ENCODE results near the gene CEP290.
"Not testable (repeated sequence)": the region's sequence is repeated elsewhere in the genome, so short reads cannot be mapped to it uniquely, and the experiment has no call there.

The CEP290 gene

DNA sequence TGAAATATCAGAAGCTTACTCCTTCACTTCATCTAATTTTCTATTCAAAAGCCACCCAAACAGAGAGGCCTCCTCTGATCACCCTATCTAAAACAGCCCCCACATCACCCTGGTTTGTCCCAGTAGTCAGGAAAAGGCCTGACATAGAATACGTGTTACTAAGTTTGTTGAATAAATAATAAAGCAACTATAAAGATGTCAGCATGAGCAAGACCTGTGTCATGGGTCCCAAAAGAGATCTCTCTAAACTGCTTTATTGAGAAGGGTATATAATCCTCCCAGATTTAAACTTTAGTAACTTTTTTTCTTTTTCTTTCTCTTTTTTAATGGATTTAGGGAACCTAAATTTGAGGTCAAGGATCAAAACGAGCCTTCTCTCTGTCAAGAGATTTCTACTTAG lies 85.3 kb downstream of the CEP290 start:
- DNase-seq (ENCODE audit: low read depth): no peak

DNA sequence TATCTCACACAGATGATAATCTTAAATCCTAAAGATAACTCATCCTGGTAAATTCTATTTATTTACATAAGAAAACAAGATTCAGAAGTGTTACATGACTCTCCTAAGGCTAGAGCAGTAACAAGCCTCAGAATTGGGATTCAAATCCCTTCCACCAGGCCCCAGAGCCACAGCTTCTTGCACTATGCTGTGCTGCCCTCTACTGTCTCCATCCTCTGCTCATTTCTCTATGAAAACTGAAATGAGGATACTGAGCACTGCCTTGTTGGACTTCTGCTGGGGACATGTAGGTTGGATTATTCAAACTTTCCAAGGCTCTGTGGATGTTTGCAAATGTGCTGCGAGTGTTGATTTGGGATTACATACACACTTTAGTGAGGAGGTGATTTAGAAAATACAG lies 89.2 kb downstream of the CEP290 start:
- no peak for DNase-seq (ENCODE audit: low read depth)

DNA sequence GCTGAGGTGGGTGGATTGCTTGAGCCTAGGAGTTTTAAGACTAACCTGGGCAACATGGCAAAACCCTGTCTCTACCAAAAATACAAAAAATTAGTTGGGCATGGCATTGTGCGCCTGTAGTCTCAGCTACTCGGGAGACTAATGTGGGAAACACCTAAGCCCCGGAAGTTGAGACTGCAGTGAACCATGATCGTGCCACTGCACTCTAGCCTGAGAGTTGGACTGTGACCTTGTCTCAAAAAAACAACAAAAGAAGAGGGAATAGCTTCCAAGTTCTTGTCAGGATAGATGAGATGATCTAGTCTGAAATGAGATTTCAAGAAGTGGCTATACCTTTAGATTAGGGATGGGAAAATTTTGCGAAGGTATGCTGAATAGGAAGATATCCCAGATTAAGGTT lies 97.9 kb downstream of the CEP290 start:
- no peak for DNase-seq (ENCODE audit: low read depth)

DNA sequence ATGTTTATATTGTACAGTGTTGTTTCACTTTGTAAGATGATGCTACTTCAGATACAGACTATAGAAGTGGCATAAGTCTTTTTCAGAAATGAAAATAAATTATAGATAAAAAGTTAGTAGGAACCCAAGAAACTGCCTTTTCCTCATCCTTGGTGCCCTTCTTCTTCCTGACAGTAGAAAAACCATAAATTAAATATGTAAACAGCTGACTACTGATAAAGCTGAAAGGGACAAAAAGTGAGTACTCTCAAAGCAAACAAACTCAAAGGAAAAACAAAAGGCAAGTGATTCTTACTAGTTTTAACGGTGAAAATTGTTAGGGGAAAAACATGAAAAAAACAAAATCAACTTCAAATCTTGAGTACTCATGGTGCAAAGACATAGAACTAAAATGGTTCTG lies 104.1 kb downstream of the CEP290 start:
- DNase-seq (ENCODE audit: low read depth): no peak

DNA sequence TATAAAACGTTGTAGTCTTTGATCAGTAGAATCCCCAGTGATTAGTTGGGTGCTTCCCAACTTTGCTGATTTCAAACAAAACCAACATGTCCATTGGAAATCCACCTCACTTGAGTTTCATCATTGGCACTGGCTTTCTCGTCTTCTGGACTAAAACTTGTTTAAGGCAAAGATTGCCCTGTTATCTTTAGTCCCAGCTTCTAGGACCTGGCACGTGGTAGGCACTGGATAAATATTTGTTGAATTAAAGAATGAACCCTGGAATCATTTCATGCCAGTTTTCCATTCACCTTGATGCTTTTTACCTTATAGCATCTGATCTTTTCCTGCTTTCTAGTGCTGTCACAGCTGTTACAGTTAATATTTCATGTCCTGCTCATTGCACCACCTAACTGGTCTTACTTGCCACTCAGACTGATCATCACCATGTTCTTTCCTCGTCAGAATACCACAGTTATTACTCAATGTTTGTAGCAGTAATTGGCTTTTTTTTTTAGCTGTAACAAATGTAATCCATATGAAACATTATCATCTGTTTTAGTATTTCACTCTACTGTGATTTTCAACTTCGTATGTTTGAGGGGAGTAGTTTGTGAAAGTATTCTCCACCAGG lies 105.4 kb downstream of the CEP290 start:
- no peak for DNase-seq (ENCODE audit: low read depth)

DNA sequence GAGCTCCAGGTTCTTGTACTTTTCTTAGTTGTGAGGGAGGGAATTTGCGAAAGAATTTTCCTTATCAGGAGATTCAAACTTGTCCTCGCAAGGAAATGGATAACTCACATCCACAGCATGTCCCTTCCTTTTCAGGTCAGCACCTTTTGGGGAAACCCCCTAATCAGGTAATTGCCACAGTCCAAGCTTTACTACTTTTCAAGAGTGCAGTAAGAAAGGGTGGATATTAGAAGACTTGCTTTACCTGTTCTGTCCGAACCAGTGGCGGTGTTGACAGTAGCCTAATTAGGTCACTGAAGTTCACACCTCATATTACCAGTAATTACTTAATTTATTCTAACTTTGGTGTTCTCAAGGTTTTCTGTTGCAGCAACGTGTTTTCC lies 106.0 kb downstream of the CEP290 start:
- DNase-seq (ENCODE audit: low read depth): no peak

DNA sequence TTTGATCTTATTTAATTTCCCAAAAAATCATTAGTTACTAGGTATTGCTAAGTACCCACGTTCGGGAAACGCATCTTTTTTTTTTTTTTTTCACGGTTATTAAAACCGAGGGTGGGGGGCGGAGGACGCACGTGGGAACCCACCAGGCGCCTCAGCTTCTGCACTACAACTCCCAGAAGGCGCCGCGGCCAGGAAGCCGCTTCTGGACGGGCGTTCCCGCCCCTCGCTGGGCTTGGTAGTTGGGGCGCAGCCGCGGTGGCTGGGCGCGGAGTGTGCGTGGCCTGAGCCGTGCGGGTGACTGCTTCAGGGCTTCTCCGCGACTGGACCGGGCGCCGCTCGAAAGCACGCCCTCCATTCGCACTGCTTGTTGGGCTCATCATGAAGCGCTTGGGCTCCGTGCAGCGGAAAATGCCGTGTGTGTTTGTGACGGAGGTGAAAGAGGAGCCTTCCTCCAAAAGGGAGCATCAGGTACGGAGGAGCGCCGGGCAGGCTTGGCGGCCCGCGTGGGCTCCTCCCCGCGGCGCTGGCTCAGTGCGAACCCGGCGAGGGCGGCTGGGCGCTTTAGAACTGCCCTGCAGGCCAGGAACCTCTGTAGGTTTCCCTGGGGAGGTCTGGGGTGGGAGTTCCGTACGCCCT lies 106.5 kb downstream of the CEP290 start:
- peak; percentile 85 for DNase-seq (ENCODE audit: low read depth)

DNA sequence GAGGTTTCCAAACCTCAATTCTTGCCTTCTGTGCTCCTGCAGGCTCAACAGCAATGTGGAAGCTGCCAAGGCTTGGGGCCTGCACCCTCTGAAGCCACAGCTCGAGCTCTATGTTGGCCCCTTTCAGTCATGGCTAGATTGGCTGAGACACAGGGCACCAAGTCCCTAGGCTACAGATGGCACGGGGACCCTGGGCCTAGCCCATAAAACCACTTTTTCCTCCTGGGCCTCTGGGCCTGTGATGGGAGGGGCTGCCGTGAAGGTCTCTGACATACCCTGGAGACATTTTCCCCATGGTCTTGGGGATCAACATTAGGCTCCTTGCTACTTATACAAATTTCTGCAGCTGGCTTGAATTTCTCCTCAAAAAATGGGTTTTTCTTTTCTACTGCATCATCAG lies 110.7 kb downstream of the CEP290 start:
- DNase-seq (ENCODE audit: low read depth): not testable (repeated sequence)

DNA sequence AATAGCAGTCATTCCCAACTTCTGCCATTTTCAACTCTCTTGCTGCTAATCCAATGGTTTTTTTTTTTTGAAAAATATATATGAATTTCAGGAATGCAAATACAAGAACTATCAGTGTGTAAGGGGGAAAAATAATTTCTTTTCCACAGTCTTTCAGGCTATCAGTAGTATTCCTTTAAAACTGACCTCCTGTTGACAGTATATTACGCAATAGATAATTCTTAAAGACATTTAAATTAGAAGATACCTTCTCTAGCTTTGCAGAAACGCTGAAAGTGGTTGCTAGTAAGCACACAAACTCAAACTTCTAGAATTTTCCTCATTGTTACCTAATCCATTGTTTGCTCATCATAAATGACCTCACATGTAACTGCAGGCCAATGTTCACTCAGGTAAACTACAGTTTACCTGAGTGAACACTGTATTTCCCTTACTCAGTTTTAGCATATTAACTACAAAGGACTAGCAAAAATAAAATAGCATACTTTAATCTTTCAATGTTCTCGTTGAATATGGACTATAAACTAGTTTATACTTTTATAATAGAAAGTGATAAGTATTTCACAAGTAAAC lies 112.7 kb downstream of the CEP290 start, which contains the start of gene C12orf50:
TSS of gene C12orf50 (minus strand) at position 309 of the 573 bp plus-strand sequence. CDS start 2,439 bp downstream, outside the sequence.
- DNase-seq (ENCODE audit: low read depth): no peak

DNA sequence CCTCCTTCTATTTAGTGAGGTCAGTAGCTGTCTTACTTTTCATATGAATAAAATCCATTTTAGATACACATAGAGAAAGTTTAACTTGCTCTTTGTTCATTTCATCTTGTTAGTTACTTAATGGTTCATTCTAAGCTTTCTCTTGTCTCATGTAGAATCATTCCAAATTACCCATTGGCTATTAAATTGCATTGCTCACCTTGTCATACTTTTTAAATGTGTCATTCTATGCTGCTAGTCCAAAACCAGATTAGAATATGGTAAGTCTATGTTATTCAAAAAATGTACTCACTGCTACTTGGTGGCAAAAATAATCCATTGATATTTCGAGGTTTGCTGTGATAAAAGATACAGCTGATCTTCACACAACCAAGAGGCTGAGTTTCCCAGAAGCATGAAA lies 115.7 kb downstream of the CEP290 start:
- no peak for DNase-seq (ENCODE audit: low read depth)

DNA sequence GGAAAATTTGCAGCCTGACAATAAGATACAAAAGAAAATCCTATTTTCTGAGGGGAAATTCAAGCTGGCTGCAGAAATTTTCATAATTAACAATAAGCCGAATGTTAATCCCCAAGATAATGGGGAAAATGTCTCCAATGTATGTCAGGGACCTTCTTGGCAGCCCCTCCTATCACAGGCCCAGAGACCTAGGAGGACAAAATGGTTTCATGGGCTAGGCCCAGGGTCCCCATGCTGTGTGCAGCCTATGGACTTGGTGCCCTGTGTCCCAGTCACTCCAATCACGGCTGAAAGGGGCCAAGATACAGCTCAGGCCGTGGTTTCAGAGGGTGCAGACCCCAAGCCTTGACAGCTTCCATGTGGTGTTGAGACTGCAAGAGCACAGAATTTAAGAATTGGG lies 123.9 kb downstream of the CEP290 start:
- DNase-seq (ENCODE audit: low read depth): no peak

DNA sequence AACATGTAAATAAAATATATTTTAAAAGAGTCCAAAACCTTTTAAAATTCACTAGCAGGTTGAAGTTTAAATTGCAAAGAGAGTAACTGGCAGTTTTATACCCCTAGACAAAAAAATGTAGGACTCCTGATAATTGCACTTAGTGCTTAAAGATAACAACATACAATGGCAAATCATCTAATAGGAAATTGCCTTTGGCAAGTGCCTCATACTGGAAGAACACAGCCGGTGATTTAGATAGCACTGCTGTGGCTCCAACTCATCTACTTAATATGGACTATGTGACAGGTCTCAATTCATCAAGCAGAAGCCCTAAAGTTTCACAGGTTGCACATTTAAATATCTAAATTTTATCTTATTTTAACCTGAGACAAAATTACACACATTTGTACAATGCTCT lies 126.1 kb downstream of the CEP290 start:
- DNase-seq (ENCODE audit: low read depth): no peak

DNA sequence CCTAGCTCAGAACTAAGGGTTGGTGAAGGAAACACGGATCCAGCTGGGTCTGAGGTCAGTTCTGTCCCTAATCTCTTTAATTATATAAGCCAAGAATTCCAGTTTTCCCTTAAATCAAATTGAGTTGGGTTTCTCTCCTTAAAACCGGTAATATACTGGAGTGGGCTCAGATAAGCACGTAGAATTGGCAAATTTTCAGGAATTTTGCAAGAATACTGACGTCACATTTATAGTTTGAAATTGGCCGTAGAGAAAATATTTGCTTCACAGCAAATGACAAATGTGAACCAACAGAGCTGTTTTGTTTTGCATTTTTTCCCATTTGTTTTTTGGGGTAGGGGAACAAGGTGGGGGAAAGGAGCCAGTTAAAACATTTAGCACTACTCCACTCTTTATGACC lies 130.1 kb downstream of the CEP290 start:
- no peak for DNase-seq (ENCODE audit: low read depth)

DNA sequence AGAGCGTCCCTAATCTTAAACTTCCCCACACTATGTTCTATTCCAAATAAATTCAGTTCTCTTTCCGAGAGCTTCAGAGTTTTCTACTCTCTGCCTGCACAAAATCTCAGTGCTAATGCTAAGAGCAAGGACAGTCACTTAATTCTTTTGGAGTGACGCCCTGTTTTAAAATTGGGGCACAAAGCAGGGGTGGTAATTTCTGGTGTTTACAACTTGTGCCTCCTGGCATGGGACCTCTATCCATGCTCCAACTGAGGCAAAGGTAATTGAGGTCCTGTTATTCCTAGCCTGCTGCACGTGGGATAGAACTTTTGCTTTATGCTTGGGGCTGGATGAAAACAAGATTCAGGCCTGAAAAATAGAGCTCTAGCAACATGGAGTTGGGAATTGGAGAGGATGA lies 135.5 kb downstream of the CEP290 start:
- no peak for DNase-seq (ENCODE audit: low read depth)

DNA sequence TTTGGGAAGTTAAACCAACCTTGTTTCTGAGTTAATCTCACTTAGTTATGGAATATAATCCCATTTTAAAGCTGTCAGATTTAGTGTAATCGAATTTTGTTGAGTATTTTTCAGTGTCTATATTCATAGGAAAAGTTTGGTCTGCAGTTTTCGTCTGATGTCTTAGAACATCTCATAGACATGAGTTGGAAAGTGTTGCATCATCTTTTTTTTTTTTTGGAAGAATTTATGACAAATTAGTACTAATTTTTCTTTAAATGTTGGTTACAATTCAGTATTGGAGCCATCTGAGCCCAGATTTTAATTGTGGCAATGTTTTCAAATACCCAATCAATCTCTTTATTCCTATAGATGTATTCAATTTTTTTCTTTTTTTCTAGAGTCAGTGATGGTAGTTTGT lies 140.6 kb downstream of the CEP290 start:
- DNase-seq (ENCODE audit: low read depth): no peak

All from stimulated activated CD4-positive, alpha-beta T cell treated with anti-CD3 and anti-CD28 coated beads, Interleukin-2, amount 100 ng/mL, for 4 hours (primary cell).